ENCODE data around the gene CPTP.
A peak's percentile ranks its signal among the peaks of the same experiment; 100 is the strongest.

Gene CPTP

GRCh38 chr1:1342584-1343115 lies 18.0 kb downstream of the CPTP start:
- no peak for TF ChIP-seq CTCF (IDR thresholded peaks at IDR 0.05; ENCODE audit: low read depth, low read length, missing control alignments)

GRCh38 chr1:1343811-1344421 lies 19.3 kb downstream of the CPTP start:
- no peak for DNase-seq (ENCODE audit: low read depth)
- H3K4me3 ChIP-seq (ENCODE audit: low read depth, low read length): no peak overlapping the region
- TF ChIP-seq CTCF (IDR thresholded peaks at IDR 0.05; ENCODE audit: low read depth, low read length, missing control alignments): no peak

More at GRCh38 chr1:1342584-1343115, 18.0 kb downstream of the CPTP start:
- no peak for DNase-seq (ENCODE audit: low read depth)
- H3K4me3 ChIP-seq (ENCODE audit: low read depth, low read length): no peak overlapping the region

- peak; percentile 68 for TF ChIP-seq CTCF (IDR thresholded peaks at IDR 0.05; ENCODE audit: low read depth, low read length, missing control alignments)
- H3K4me3 ChIP-seq (ENCODE audit: low read depth, low read length): no peak overlapping the region
- DNase-seq (ENCODE audit: low read depth): no peak
Observed at GRCh38 chr1:1344655-1345361, 20.2 kb downstream of the CPTP start.

- no peak overlapping the region for H3K4me3 ChIP-seq (ENCODE audit: low read depth, low read length)
- no peak for TF ChIP-seq CTCF (IDR thresholded peaks at IDR 0.05; ENCODE audit: low read depth, low read length, missing control alignments)
- no peak for DNase-seq (ENCODE audit: low read depth)
Observed at GRCh38 chr1:1345384-1345783, 20.8 kb downstream of the CPTP start.

- no peak for DNase-seq (ENCODE audit: low read depth)
- H3K4me3 ChIP-seq (ENCODE audit: low read depth, low read length): no peak overlapping the region
- TF ChIP-seq CTCF (IDR thresholded peaks at IDR 0.05; ENCODE audit: low read depth, low read length, missing control alignments): no peak
Observed at GRCh38 chr1:1345860-1346500, 21.4 kb downstream of the CPTP start.

- no peak for TF ChIP-seq CTCF (IDR thresholded peaks at IDR 0.05; ENCODE audit: low read depth, low read length, missing control alignments)
- no peak for DNase-seq (ENCODE audit: low read depth)
- no peak overlapping the region for H3K4me3 ChIP-seq (ENCODE audit: low read depth, low read length)
Observed at GRCh38 chr1:1346501-1346890, 21.9 kb downstream of the CPTP start.
